DND-41 (cell line): Measurements from ENCODE around the gene PCDHGA5.

Source experiments
- EZH2 ChIP-seq: IDR thresholded peaks from 3 replicates; pipeline ENCODE4 v1.6.1; 2012; ENCODE audit warnings: borderline replicate concordance, low read depth, mild to moderate bottlenecking, moderate library complexity, low read length, inconsistent platforms; ENCODE audit not compliant: severe bottlenecking
- TF ChIP-seq, protein P1 (sequence below): IDR thresholded peaks from 2 replicates; pipeline ENCODE4 v1.5.1; 2012; ENCODE audit warnings: borderline replicate concordance, low read length, moderate library complexity, mild to moderate bottlenecking; ENCODE audit not compliant: poor library complexity, severe bottlenecking; ENCODE audit errors: extremely low read depth

DNA sequence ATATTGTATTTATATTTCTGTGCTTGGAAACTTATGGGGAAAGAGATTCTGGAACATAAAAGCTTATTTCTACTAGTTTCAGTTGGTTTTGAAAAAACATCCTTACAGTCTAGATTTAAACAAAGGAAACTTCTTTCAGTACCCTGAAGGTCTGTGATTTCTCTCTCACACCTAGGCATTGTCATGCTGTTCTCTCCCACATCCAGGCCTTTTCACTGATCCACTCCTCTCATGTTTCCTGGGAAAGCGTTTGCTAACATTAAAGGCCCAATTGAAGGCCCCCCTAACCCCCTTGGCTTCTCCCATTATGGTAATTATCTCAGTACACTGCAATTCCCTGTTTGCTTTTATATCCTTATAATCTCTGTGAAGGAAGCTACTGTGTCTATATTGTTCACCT is 21.2 kb upstream of the PCDHGA5 start:
- TF ChIP-seq, protein P1, sequence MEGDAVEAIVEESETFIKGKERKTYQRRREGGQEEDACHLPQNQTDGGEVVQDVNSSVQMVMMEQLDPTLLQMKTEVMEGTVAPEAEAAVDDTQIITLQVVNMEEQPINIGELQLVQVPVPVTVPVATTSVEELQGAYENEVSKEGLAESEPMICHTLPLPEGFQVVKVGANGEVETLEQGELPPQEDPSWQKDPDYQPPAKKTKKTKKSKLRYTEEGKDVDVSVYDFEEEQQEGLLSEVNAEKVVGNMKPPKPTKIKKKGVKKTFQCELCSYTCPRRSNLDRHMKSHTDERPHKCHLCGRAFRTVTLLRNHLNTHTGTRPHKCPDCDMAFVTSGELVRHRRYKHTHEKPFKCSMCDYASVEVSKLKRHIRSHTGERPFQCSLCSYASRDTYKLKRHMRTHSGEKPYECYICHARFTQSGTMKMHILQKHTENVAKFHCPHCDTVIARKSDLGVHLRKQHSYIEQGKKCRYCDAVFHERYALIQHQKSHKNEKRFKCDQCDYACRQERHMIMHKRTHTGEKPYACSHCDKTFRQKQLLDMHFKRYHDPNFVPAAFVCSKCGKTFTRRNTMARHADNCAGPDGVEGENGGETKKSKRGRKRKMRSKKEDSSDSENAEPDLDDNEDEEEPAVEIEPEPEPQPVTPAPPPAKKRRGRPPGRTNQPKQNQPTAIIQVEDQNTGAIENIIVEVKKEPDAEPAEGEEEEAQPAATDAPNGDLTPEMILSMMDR, result no peak
- TF ChIP-seq EZH2, result no peak
